HG02588 (cell line): ENCODE measurements around the gene PHACTR1.

Source experiments
- ATAC-seq: cut with Tn5 transposase; IDR thresholded peaks from one replicate; pipeline ENCODE4 v1.9.1; 2021; ENCODE audit warnings: mild to moderate bottlenecking, moderate library complexity; ENCODE audit not compliant: unreplicated experiment

PHACTR1 gene

DNA sequence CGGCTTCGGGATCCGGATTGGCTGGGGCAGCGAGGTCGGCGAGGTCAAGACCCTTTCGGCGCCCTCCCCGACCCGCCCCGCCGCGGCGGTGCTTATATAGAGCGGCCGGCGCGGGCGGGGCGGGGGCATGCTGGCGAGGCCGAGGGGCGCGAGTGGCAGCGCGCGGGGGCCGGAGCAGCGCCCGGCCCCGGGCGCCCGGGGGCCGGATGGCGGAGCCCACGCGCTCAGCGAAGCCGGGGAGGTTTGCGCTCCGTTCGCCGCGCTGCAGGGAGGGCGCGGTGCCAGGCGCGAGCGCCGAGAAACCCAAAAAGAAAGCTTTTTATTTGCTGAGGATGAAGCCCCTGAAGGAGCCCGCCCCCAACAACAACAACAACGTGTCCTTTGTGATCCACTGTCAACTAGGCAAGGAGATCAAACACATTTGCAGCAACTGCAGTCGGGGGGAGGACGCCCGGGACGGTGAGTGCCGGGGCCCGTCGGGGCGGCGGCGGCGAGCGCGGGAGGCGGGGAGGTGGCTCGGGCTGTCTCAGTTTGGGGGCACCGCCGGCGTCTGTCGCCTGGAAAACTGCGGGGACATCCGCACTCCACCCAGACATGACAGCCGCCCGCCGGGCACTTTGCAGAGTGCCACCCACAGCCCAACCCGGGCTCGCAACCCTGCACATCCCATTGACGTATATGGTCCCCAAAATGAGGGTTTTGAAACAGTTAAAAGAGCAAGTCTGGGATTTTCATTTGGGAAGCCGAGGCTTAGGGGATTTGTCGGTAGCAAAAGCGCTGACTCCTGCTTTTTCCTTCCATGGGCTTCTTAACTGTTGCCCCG lies 297.3 kb downstream of the PHACTR1 start:
- no peak for ATAC-seq

DNA sequence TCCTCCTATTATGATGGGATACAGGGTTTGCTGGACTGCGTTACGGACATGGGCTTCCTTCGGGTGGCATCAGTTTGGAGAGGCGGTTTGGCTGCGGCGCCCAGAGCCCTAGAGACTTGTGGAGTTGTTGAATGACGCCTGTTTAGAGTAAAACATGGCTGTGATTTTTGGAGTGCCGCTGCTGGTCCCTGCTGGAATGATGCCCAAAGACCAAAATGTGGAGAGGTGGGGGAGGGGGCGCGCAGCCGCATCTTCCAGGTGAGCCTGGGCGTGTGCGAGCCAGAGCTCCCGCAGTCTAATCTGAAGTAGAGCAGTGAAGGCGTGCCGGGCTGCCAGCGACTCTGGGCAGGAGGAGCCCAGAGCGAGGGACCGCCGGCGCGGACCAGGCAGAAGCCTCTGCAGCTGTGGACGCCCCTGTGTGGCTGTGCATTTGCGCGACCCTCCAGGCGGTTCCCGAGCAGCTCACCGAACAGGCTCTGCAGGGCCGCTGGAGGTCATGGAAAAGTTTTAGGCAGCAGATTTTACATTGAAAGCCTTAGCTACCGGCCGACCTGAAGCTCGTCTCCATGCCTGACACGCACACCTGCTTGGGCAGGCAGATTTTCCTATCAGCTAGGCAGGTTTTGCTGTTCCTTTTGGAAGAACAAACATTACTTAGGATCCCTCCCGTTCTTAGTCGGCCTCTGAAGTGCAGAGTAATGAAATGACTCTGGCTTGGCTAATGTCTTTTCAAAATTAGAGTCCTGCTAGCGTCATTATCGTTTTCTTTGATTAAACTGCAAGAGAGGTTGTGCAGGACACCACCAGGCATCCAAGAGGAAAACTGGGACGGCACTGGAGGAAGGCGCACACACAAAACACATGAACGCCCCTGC lies 298.2 kb downstream of the PHACTR1 start:
- ATAC-seq = no peak

GRCh38 chr6:13015379-13015681 lies 298.8 kb downstream of the PHACTR1 start:
- no peak for ATAC-seq

GRCh38 chr6:13024616-13025015 lies 308.0 kb downstream of the PHACTR1 start:
- no peak for ATAC-seq

DNA sequence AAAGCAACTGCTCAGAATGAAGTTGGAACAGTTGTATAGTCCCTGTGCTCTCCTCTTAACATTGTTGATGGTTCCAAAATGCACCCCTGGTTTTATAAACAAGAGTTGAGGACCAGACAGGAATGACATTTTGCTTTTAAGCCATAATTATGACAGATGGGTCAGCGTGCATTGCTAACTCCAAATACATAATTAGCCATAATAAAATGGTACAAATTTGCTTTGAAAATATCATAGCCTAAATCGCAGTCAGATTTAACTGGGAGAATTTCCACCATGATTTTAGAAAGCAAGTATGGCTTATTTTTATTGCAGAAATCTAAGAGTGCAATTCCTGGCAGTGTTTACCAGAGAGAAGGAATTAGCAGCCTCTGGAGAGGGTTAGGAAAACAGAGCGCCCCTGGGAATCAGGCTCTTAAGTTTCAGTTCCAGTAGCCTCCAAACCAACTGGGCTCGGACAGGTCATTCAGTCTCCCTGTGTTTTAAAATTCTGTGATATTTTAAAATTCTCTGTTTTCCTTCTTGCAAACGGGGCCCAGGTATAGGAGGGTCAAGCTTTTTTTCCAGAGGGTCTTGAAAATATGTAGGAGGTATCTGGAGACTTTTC lies 309.4 kb downstream of the PHACTR1 start:
- no peak for ATAC-seq

- no peak for ATAC-seq
Measured at GRCh38 chr6:13026557-13026956, 310.0 kb downstream of the PHACTR1 start.

- no peak for ATAC-seq
Measured at GRCh38 chr6:13027207-13027606, 310.6 kb downstream of the PHACTR1 start.

GRCh38 chr6:13030396-13030795 lies 313.8 kb downstream of the PHACTR1 start:
- no peak for ATAC-seq

DNA sequence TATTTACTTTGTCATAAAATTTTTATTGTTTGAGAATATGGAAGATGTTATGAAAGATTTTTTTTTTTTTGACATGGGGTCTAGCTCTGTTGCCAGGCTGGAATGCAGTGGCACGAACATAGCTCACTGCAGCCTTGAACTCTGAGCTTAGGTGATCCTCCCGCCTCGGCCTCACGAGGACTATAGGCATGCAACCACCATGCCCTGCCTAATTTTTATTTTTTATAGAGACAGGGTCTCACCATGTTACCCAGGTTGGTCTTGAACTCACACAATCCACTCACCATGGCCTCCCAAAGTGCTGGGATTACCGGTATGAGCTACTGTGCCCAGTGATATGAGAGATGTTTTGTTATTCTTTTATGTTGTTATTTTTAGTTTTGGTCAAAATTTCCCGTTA lies 316.0 kb downstream of the PHACTR1 start:
- ATAC-seq = no peak

DNA sequence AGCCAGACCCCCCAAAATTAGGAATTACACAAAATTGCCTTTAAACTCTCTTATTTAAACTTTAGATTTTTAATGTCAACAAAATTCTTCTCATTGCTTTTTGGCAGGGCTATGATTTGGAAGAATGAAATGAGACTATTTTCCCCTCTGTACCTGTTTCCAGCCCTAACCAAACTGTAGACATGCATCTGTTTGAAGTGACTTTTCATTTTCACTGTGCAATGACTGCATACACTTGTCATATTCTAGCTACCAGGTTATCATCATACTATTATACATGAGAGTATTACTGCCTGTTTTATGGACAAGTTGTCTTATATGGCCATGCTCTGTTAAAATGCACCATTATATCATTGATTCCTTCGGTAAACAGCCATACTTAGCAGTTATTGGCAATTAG lies 316.6 kb downstream of the PHACTR1 start:
- no peak for ATAC-seq

- ATAC-seq = no peak
Measured at GRCh38 chr6:13034316-13034715, 317.7 kb downstream of the PHACTR1 start.

DNA sequence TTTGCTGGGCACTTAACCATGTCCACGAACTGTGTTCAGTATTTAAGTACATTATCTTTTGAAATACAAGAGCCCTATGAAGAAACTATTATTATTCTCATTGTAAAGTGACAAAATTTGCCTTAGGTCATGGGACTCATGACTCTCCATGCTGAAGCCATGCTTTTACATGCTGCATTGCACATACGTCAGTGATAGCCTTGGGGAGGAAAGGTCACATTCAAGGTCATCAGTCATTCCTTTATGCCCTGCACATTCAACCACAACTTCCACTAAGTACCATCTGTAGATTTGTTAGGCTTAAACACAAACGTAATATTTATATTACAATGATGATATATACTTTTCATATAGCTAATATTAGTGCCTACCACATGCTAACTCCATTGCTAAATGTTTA lies 319.0 kb downstream of the PHACTR1 start:
- no peak for ATAC-seq

- ATAC-seq = no peak
Measured at GRCh38 chr6:13038315-13038714, 321.7 kb downstream of the PHACTR1 start.

DNA sequence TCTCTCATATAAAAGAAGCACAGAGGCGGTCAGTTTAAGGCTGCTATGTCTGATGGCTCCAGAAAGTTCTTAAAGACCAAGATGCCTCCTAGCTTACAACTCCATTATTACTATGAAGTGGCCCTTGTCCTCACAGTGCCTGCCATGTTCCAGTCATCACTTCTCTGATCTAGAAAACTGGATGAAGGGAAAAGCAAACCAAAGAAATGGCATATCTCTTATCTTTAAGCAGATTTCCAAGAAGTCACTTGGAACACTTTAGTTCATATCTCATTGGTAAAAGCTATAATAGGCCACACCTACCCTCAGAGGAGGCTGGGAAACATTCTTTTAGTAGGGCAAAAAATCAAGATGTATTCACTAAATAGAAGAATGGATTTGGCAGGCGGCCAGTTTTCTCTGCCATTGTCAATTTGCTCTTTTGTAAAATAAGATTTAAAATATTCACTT lies 322.2 kb downstream of the PHACTR1 start:
- ATAC-seq = no peak

GRCh38 chr6:13044390-13044789 lies 327.8 kb downstream of the PHACTR1 start:
- no peak for ATAC-seq

- ATAC-seq = no peak
Measured at GRCh38 chr6:13044896-13045295, 328.3 kb downstream of the PHACTR1 start.

DNA sequence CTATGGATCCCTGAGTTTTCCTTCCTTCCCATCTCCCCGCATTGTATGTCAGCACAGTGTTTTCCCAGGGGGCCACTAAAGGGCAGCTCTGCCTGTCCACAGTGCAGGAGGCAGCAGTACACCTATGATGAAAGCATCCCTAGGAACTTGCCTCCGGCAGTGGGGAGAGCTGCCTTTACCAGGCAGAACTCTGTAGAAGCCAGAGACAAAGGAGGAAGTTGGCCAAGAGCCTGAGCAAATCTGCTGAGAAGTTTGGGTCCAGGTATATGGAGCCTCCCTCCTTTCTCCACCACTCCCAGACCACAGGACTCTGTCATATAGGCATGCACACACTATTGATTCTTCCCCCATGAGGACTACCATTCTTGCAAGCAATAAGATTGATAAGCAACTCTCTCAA lies 329.1 kb downstream of the PHACTR1 start:
- ATAC-seq = no peak

DNA sequence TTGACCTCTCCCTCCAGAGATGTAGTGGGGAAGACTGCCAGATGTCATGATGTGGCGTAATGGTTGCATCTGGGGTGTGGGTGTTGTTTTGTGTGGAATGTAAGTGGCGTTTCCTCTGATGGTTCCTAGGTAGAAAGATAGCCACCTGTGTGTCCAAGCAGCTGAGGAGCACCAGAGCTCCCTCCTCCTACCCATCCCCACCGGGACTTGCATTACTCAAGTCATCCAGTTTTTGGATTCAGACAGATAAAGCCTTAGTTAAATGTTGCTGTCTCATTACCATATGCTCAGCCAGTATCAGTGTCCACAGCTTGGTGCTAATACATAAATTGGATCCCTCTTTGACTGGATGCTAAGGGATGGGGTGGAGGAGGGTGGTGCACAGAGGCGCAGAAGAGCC lies 329.5 kb downstream of the PHACTR1 start:
- ATAC-seq = no peak

DNA sequence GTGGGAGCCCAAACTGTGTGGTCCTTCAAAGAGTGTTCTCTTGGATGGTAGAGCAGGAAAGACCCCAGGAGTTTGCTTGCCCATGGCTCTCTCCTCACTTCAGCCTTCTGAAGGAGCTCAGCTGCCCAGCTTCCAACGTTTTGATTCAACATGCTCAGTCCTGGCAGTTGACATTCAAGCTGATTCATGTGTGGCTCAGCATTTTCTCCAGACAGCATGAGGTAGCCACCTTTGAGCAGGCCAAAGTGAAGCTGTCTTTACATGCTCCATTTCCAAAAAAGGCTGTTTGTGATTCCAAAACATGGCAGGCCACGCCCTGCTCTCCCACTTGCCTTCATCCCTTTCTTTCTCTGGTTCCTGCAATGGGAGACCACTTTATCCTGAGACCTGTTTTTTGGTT lies 331.5 kb downstream of the PHACTR1 start:
- no peak for ATAC-seq

- ATAC-seq = no peak
Measured at GRCh38 chr6:13049666-13050254, 333.2 kb downstream of the PHACTR1 start.

- no peak for ATAC-seq
Measured at GRCh38 chr6:13053006-13053461, 336.5 kb downstream of the PHACTR1 start.
